HepG2 (cell line): ENCODE data around the gene COPZ1. TPM values are rescaled to one million over a fixed set of nuclear protein-coding genes. Genes with fewer than 3 reads are reported as not detected.

ENCODE experiments used
- DNMT1 ChIP-seq: sonication (generic); formaldehyde crosslinking; IDR thresholded peaks from 2 replicates; pipeline ENCODE4 v1.5.1; 2020; ENCODE audit warnings: mild to moderate bottlenecking, missing genetic modification reagents
- ELF1 ChIP-seq: sonication (generic); formaldehyde crosslinking; IDR thresholded peaks from 2 replicates; pipeline ENCODE4 v1.4.0; 2020; ENCODE audit warnings: missing genetic modification reagents
- HNRNPLL ChIP-seq: fragments of 200-400 bp; formaldehyde crosslinking; IDR thresholded peaks from 2 replicates; pipeline ENCODE4 v1.6.1; 2017; ENCODE audit warnings: mild to moderate bottlenecking, low read depth, low read length; ENCODE audit not compliant: poor library complexity, severe bottlenecking
- IKZF4 ChIP-seq: sonication (generic); formaldehyde crosslinking; IDR thresholded peaks from 2 replicates; pipeline ENCODE4 v1.5.1; 2020; ENCODE audit warnings: borderline replicate concordance, mild to moderate bottlenecking, low read depth, missing genetic modification reagents; ENCODE audit errors: not compliant biosample characterization
- MXI1 ChIP-seq: IDR thresholded peaks from 3 replicates; pipeline ENCODE4 v1.6.1; 2012; ENCODE audit warnings: low read depth, low read length, inconsistent platforms, borderline replicate concordance
- NCOA1 ChIP-seq: sonication (generic); formaldehyde crosslinking; IDR thresholded peaks from 2 replicates; pipeline ENCODE4 v1.9.0; 2021; ENCODE audit warnings: missing genetic modification reagents
- PHF21A ChIP-seq: sonication (generic); formaldehyde crosslinking; IDR thresholded peaks from 2 replicates; pipeline ENCODE4 v1.5.0; 2020; ENCODE audit warnings: mild to moderate bottlenecking, missing genetic modification reagents
- SALL1 ChIP-seq: sonication (generic); formaldehyde crosslinking; IDR thresholded peaks from 2 replicates; pipeline ENCODE4 v1.8.0; 2022; ENCODE audit warnings: mild to moderate bottlenecking, missing genetic modification reagents
- SRSF9 ChIP-seq: fragments of 200-400 bp; formaldehyde crosslinking; IDR thresholded peaks from 2 replicates; pipeline ENCODE4 v1.6.1; 2018; ENCODE audit warnings: borderline replicate concordance, mild to moderate bottlenecking, low read depth, low read length; ENCODE audit not compliant: insufficient read depth, poor library complexity, severe bottlenecking
- TGIF2 ChIP-seq: IDR thresholded peaks from 2 replicates; pipeline ENCODE4 v1.6.1; 2016; ENCODE audit warnings: control low read depth, missing compliant biosample characterization
- ZEB1 ChIP-seq: IDR thresholded peaks from 2 replicates; pipeline ENCODE4 v1.6.1; 2012; ENCODE audit warnings: mild to moderate bottlenecking, low read depth, inconsistent platforms; ENCODE audit not compliant: insufficient replicate concordance
- ZKSCAN1 ChIP-seq: fragments of 150-350 bp; IDR thresholded peaks from 2 replicates; pipeline ENCODE4 v1.6.1; 2014; ENCODE audit warnings: low read length
- ZNF629 ChIP-seq: sonication (generic); formaldehyde crosslinking; conservative IDR thresholded peaks from 2 replicates; pipeline ENCODE4 v1.5.0; 2020; ENCODE audit warnings: missing genetic modification reagents
- polyA plus RNA-seq, 8 experiments: library from polyadenylated mRNA; depleted of rRNA in 3 of 8; stranded (reverse) in 7 of 8; unstranded in 1 of 8; fragments of >200 nt; fragmentation: Illumina TruSeq in 4 of 8; extraction: Trizol in 4 of 8; gene quantifications; 2 replicates each; pipeline versions ENCODE4 v1.2.1 to v1.2.3, GENCODE V29; 2011 to 2016; ENCODE audit warnings: low read depth in 4 of 8, missing spikeins in 1 of 8, mixed read lengths in 1 of 8; ENCODE audit not compliant: insufficient read depth in 1 of 8
- total RNA-seq, 5 experiments: library from RNA; depleted of rRNA; stranded (reverse); fragments of >200 nt; fragmentation: Illumina TruSeq; extraction: Trizol; gene quantifications; 2 replicates each; pipeline ENCODE4 v1.2.3, GENCODE V29; 2016; ENCODE audit warnings: low read depth in 1 of 5
- TF ChIP-seq, protein P1 (sequence below): IDR thresholded peaks from 2 replicates; pipeline ENCODE4 v1.6.1; 2016; ENCODE audit warnings: low read depth, borderline replicate concordance
- TF ChIP-seq, protein P2 (sequence below): sonication (generic); formaldehyde crosslinking; IDR thresholded peaks from 2 replicates; pipeline ENCODE4 v1.5.1; 2020; ENCODE audit warnings: missing genetic modification reagents, mild to moderate bottlenecking, borderline replicate concordance
- TF ChIP-seq, protein P3 (sequence below): sonication (generic); formaldehyde crosslinking; IDR thresholded peaks from 2 replicates; pipeline ENCODE4 v1.4.0; 2020; ENCODE audit warnings: mild to moderate bottlenecking, missing genetic modification reagents
- TF ChIP-seq, protein P4 (sequence below): sonication (generic); formaldehyde crosslinking; IDR thresholded peaks from 2 replicates; pipeline ENCODE4 v1.4.0; 2020; ENCODE audit warnings: missing genetic modification reagents
- TF ChIP-seq, protein P5 (sequence below): sonication (generic); formaldehyde crosslinking; IDR thresholded peaks from 2 replicates; pipeline ENCODE4 v1.9.0; 2021; ENCODE audit warnings: missing genetic modification reagents, borderline replicate concordance

COPZ1 gene
- total and polyA plus RNA-seq, 2 of the 13 experiments (the other 11 are each of a cell fraction or from before 2014, with no cell fraction given) = 125 to 184 TPM

DNA sequence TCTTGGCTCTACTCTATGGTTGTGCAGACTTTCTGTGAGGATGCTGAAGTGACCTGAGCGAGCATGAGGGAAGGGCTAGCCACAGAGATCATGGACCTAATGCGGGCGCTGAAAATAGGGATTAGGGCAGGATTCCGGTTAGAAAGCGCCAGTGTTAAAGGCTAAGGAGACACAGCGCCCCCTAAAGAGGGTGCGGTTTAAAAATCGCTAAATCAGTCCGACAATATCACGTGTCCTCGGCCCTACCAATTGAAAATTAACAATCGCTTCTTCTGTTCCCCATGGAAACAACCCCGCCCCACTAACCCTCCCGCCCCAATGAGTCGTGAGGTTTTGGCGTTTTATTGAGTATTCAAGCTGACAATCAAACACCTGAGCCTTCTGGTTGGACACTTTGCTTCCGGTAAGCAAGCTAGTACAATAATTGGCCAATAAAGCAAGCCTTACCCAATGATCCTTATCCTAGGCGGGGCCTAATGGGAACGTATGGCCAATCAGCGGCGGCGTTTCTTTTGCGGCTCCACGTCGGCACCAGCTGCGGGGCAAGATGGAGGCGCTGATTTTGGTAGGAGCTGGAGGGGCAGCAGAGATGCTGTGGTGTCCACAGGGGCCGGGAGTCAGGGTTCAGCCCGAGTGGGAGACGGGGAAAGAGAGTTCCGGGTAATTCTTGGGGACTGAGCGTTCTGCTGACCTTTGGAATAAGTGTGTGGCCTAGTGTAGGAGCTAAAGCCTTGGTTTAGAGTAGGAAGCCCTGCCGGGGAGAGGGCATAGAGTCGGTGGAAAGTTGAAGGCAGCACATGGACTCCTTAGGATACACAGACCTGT, at the start of gene COPZ1 (continued):
- TF ChIP-seq ZNF629 (no peak), SRSF9 (no peak), NCOA1 (no peak), PHF21A (CRISPR knock-in tag) (peak; percentile 36; the same call in 1 of the 2 replicates), HNRNPLL (no peak), ZKSCAN1 (no peak), DNMT1 (CRISPR knock-in tag) (no peak), MXI1 (peak; percentile 52; the same call in 1 of the 3 replicates), TGIF2 (CRISPR knock-in tag) (peak; percentile 30; the same call in 1 of the 2 replicates), ZEB1 (no peak), SALL1 (peak; percentile 52; the same call in 1 of the 2 replicates), IKZF4 (no peak), ELF1 (CRISPR knock-in tag) (peak; percentile 88)
- TF ChIP-seq, protein P1, sequence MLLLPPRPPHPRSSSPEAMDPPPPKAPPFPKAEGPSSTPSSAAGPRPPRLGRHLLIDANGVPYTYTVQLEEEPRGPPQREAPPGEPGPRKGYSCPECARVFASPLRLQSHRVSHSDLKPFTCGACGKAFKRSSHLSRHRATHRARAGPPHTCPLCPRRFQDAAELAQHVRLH (CRISPR knock-in tag) = peak; percentile 61; the same call in 1 of the 2 replicates
- TF ChIP-seq, protein P2, sequence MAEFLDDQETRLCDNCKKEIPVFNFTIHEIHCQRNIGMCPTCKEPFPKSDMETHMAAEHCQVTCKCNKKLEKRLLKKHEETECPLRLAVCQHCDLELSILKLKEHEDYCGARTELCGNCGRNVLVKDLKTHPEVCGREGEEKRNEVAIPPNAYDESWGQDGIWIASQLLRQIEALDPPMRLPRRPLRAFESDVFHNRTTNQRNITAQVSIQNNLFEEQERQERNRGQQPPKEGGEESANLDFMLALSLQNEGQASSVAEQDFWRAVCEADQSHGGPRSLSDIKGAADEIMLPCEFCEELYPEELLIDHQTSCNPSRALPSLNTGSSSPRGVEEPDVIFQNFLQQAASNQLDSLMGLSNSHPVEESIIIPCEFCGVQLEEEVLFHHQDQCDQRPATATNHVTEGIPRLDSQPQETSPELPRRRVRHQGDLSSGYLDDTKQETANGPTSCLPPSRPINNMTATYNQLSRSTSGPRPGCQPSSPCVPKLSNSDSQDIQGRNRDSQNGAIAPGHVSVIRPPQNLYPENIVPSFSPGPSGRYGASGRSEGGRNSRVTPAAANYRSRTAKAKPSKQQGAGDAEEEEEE = no peak
- TF ChIP-seq, protein P3, sequence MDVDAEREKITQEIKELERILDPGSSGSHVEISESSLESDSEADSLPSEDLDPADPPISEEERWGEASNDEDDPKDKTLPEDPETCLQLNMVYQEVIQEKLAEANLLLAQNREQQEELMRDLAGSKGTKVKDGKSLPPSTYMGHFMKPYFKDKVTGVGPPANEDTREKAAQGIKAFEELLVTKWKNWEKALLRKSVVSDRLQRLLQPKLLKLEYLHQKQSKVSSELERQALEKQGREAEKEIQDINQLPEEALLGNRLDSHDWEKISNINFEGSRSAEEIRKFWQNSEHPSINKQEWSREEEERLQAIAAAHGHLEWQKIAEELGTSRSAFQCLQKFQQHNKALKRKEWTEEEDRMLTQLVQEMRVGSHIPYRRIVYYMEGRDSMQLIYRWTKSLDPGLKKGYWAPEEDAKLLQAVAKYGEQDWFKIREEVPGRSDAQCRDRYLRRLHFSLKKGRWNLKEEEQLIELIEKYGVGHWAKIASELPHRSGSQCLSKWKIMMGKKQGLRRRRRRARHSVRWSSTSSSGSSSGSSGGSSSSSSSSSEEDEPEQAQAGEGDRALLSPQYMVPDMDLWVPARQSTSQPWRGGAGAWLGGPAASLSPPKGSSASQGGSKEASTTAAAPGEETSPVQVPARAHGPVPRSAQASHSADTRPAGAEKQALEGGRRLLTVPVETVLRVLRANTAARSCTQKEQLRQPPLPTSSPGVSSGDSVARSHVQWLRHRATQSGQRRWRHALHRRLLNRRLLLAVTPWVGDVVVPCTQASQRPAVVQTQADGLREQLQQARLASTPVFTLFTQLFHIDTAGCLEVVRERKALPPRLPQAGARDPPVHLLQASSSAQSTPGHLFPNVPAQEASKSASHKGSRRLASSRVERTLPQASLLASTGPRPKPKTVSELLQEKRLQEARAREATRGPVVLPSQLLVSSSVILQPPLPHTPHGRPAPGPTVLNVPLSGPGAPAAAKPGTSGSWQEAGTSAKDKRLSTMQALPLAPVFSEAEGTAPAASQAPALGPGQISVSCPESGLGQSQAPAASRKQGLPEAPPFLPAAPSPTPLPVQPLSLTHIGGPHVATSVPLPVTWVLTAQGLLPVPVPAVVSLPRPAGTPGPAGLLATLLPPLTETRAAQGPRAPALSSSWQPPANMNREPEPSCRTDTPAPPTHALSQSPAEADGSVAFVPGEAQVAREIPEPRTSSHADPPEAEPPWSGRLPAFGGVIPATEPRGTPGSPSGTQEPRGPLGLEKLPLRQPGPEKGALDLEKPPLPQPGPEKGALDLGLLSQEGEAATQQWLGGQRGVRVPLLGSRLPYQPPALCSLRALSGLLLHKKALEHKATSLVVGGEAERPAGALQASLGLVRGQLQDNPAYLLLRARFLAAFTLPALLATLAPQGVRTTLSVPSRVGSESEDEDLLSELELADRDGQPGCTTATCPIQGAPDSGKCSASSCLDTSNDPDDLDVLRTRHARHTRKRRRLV (CRISPR knock-in tag) = no peak
- TF ChIP-seq, protein P4, sequence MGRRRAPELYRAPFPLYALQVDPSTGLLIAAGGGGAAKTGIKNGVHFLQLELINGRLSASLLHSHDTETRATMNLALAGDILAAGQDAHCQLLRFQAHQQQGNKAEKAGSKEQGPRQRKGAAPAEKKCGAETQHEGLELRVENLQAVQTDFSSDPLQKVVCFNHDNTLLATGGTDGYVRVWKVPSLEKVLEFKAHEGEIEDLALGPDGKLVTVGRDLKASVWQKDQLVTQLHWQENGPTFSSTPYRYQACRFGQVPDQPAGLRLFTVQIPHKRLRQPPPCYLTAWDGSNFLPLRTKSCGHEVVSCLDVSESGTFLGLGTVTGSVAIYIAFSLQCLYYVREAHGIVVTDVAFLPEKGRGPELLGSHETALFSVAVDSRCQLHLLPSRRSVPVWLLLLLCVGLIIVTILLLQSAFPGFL = no peak
- TF ChIP-seq, protein P5, sequence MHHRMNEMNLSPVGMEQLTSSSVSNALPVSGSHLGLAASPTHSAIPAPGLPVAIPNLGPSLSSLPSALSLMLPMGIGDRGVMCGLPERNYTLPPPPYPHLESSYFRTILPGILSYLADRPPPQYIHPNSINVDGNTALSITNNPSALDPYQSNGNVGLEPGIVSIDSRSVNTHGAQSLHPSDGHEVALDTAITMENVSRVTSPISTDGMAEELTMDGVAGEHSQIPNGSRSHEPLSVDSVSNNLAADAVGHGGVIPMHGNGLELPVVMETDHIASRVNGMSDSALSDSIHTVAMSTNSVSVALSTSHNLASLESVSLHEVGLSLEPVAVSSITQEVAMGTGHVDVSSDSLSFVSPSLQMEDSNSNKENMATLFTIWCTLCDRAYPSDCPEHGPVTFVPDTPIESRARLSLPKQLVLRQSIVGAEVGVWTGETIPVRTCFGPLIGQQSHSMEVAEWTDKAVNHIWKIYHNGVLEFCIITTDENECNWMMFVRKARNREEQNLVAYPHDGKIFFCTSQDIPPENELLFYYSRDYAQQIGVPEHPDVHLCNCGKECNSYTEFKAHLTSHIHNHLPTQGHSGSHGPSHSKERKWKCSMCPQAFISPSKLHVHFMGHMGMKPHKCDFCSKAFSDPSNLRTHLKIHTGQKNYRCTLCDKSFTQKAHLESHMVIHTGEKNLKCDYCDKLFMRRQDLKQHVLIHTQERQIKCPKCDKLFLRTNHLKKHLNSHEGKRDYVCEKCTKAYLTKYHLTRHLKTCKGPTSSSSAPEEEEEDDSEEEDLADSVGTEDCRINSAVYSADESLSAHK (CRISPR knock-in tag) = no peak
